HG02885 (cell line): ENCODE measurements around the gene MRPS18A.
"Not testable (repeated sequence)": the region's sequence is repeated elsewhere in the genome, so short reads cannot be mapped to it uniquely, and the experiment has no call there.

Experiments
- ATAC-seq: cut with Tn5 transposase; IDR thresholded peaks from one replicate; pipeline ENCODE4 v1.9.1; 2021; ENCODE audit warnings: mild to moderate bottlenecking; ENCODE audit not compliant: unreplicated experiment, poor library complexity

The MRPS18A gene

GRCh38 chr6:43644940-43645612 is 42.5 kb downstream of the MRPS18A start, which contains the start of gene RSPH9:
Gene RSPH9 (plus strand): TSS chr6:43645036. CDS start chr6:43645099, 63 bp downstream.
- no peak for ATAC-seq

- ATAC-seq = no peak
Observed at GRCh38 chr6:43639984-43640800, 47.4 kb downstream of the MRPS18A start.

- peak; percentile 26 for ATAC-seq
Observed at GRCh38 chr6:43636308-43636659, 51.3 kb downstream of the MRPS18A start.

GRCh38 chr6:43635387-43636307 is 51.9 kb downstream of the MRPS18A start, which contains the start of gene MAD2L1BP:
Gene MAD2L1BP (plus strand): TSS chr6:43635840. CDS start chr6:43635876, 36 bp downstream.
- ATAC-seq = peak; percentile 85

GRCh38 chr6:43634702-43635303 is 52.8 kb downstream of the MRPS18A start:
- ATAC-seq = no peak

DNA sequence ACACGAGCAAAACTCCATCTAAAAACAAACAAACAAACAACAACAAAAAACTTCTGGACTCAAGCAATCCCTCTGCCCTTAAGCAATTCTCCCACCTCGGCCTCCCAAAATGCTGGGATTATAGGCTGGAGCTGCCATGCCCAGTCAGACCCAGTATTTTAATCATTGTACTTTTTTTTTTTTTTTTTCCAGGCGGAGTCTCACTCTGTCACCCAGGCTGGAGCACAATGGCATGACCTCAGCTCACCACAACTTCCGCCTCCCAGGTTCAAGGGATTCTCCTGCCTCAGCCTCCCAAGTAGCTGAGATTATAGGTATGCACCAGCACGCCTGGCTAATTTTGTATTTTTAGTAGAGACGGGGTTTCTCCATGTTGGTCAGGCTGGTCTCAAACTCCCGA is 54.6 kb downstream of the MRPS18A start:
- not testable (repeated sequence) for ATAC-seq

DNA sequence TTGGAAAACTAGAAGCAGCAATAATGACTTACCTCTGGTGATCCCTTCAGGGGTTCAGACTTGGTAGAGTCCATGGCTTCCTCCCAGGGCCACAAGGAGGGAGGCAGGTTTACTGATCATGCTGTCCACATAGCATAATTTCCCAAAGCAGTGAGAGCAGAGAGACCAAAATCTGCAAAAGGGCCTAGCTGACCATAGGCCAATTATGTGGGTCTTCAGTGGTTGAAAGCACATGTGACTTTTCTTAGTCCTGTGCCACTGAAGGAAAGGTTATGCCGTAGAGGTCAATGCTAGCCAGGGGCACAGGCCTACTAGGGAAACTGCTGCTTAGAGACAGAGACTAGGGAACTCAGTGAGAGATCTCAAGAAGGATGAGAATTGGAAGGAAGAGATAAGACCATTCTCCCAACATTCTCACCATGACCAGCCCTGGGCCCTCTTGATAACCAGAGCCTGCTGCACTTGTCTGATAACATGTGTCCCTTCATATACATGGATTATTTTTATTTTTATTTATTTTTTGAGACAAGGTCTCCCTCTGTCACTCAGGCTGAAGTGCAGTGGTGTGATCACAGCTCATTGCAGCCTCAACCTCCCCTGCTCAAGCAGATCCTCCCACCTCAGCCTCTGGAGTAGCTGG is 56.5 kb downstream of the MRPS18A start:
- ATAC-seq = no peak

- peak; percentile 67 for ATAC-seq
Observed at GRCh38 chr6:43629505-43630300, 57.9 kb downstream of the MRPS18A start.

DNA sequence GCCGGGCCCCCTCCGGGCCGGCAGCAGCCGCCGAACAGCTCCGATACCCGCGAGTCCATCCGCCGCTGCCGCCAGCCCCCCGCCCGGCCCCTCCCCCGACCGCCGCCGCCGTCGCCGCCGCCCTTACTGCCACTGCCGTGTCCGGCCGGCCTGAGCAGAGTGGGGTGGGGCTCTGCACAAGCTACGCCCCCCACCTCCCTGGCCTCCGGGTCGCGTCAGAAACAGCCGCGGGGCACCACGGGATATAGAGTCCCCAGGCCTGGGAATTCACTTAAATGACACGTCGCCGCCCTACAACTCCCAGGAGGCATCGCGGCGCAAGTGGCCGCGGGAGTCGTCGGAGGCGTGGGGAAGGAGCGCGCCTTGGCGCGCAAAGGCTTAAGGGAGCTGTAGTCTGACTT is 58.5 kb downstream of the MRPS18A start, which contains the start of gene GTPBP2:
GTPBP2 (minus strand) TSS at position 161 of the 401 bp plus-strand sequence; CDS start at position 59, 102 bp downstream.
- peak; percentile 87 for ATAC-seq

- no peak for ATAC-seq
Observed at GRCh38 chr6:43628393-43629103, 59.0 kb downstream of the MRPS18A start.

GRCh38 chr6:43627008-43627825 is 60.4 kb downstream of the MRPS18A start:
- no peak for ATAC-seq

- no peak for ATAC-seq
Observed at GRCh38 chr6:43625393-43625992, 62.1 kb downstream of the MRPS18A start.

DNA sequence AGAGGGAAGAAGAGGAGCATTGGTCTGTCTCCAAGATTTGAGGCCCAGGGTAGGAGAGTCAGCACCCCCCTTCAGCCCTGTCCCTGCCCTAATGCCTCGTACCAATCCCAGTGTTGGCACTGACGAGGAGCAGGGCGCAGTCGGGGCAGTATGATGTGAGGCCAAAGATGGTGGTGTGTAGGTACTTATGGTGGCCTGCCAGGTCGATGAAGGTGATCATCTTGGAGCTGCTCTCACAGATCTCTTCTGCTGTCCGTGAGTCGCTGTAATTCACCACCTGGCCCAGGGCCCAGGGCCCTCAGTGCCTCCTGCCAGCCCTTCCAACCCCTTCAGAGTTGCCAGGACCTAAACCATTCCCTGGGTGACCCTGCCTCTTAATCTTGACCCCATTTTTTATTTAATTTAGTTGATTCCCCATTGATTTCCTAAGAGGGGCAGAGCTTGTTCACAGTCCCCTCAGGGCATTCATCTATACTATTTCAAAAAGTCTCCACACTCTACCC is 62.8 kb downstream of the MRPS18A start:
- ATAC-seq = no peak

DNA sequence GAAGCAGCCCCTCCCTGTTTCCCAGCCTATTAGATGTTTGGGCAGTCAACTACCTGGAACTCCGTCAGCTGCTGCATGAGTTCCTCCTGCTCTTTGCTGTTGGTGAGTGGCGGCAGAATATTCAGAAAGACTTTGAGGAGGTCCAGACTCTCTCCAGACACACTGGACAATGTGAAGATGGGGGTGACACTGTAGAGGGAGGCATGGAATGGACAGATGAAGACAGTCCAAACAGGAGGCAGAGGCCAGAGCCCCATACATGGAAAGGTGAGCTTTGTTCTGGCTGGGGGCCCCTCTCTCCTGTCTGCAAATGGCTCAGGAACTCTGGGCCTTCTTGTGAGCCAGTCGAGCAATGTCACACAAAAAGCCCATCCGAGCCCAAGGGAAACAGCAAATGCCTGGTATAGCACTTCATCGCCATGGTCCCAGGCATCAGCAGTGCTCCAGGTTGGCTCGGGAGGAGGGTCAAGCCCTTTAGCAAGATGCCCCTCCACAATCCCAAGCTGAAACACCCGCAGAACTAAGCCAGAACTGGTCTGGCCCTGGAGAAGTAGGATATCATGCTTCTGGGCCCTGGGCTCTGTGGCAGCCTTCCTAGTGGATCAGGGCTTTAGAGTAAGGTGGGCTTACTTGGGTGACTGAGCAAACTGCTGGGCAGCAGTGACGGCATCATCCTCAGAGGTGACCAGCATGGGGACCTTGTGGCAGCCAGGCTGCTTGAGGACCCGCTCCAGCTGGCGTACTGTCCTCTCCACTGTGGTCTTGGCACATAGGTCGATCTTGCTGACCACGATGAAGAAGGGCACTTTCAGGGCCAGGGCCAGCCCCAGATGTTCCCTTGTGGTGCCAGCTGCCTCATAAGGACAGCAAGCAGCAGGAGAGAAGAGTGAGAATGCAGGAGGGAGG is 63.5 kb downstream of the MRPS18A start:
- no peak for ATAC-seq

DNA sequence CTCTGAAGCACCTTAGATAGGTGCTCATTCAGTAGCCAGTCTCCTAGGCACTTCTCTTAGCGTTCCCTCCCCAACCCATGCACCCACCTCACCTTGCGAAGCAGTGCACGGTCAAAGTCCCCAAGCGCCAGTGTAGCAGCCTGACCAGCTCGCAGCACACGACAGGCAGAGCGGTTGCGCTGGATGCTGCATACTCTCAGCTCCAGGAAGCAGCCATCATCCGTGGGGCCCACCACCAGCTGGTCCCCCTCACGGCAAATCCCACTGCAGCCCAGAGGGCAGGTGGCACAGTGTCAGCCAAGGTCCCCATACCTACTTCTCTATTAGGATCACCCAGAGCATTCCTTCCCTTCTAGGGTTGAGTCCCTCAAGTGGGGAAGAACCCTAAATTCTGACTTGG is 65.0 kb downstream of the MRPS18A start:
- ATAC-seq = no peak

GRCh38 chr6:43621836-43622180 is 65.8 kb downstream of the MRPS18A start:
- ATAC-seq = no peak
